UCSD-AML1 (cell line): ENCODE data around the gene GMDS.

ENCODE experiments used
- DNase-seq: peaks from one replicate; lab custom pipeline; 2025; ENCODE audit not compliant: unreplicated experiment; lab: John Stamatoyannopoulos, UW

The GMDS gene

GRCh38 chr6:2209226-2209809 lies 36.1 kb downstream of the GMDS start:
- DNase-seq: peak; percentile 23

GRCh38 chr6:2208468-2208867 lies 36.9 kb downstream of the GMDS start:
- no peak for DNase-seq

- no peak for DNase-seq
Observed at GRCh38 chr6:2205396-2205795, 40.0 kb downstream of the GMDS start.

- no peak for DNase-seq
Observed at GRCh38 chr6:2204272-2204671, 41.1 kb downstream of the GMDS start.

DNA sequence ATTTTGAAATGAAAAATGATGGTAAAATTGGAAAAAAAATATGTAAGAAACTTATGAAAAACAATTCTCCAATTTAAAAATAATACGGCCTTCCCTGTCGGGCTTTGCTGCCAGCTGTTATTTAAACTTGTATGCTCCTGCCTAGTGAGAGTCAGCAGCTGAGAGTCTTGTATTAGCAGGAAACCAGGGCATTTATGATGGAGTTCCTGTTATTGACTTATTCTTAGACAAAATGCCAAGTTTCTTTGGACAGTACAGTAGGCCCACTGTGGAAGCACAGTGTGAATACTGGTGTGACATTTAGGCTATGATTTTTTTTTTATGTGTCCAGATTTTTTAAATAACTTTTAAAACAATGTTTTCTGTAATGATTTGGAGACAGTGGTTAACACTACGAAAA lies 42.1 kb downstream of the GMDS start:
- DNase-seq: no peak

- DNase-seq: no peak
Observed at GRCh38 chr6:2197984-2198383, 47.4 kb downstream of the GMDS start.

- no peak for DNase-seq
Observed at GRCh38 chr6:2197177-2197671, 48.2 kb downstream of the GMDS start.

DNA sequence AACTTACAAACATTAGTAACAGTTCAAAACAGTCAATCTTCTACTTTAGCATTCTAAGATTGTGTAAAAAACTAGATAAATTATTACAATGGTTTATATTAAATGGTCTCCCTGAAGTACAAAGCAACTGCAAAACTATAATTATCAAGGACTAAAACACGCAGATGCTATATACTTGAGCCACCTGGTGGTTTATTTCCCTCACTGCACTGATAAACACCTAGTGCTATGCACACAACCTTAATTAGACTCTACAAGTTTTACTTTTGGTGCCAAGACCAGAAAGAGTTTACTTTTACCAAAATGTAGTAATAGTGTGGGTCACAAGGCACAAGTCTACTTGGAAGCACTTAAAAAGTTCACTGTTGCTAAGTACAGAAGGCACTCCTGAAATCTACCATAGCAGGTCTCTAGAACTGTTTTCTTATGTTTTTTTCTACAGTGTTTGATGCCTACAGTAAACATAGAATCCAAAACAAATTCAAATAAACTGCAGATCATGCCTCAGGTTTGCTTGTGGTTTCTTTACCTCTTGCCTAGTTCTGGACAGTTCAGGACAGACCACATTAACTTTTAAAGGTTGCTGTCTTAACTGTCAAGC lies 49.2 kb downstream of the GMDS start:
- no peak for DNase-seq

- DNase-seq: no peak
Observed at GRCh38 chr6:2194643-2195042, 50.8 kb downstream of the GMDS start.

- no peak for DNase-seq
Observed at GRCh38 chr6:2193931-2194330, 51.5 kb downstream of the GMDS start.

DNA sequence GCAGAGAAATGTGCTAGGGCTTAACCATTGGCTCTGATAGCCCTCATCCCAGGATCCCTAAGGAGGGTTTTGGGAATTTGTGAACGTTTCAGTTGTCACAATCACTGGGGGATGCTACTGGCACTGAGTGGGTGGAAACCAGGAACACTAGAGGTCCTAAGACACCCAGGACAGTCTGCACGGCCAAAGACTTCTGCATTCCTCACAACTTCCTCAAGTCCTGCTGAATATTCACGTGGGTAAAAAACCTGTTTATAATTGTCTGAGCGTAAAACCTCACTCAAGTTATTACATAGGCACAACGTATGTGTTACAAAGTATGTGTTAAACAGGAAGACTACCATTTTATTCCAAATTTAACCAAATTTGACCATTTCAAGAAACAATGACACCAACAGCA lies 52.4 kb downstream of the GMDS start:
- no peak for DNase-seq

- DNase-seq: no peak
Observed at GRCh38 chr6:2191390-2191740, 54.0 kb downstream of the GMDS start.

DNA sequence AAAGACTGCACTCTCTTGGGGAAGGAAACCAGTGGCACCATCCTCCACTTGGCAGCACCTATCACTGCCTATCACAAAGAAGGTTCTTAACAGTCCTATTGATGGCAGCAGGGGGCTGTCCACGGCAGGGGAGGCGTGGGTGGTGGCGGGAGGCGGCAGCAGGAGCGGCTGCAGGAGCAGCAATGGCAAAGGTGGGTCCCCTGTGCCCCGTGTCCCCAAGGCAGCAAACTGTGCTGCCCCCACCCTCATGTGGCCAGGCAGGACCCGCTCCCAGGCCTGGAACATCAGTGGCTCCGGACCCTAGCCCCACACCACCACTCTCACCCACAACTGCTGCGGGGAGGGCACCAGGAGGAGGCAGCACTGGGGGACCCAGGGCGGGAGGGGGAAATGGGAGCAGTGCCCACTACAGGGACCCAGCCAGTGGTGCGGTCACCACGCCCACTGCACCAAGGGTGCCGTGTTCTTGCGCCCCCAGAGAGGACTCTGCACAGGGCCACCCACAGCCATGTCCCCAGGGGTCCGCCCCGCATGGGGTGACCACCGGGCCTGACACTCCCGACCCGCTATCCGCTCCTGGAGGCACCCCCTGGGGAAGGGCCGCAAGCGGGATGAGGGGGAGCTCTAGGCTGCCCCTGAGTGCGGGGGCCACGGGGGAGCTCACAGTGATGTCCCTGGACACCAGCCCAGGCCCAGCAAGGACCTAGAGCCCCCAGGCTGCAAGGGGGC lies 54.6 kb downstream of the GMDS start:
- DNase-seq: no peak

- DNase-seq: no peak
Observed at GRCh38 chr6:2188856-2189384, 56.5 kb downstream of the GMDS start.

DNA sequence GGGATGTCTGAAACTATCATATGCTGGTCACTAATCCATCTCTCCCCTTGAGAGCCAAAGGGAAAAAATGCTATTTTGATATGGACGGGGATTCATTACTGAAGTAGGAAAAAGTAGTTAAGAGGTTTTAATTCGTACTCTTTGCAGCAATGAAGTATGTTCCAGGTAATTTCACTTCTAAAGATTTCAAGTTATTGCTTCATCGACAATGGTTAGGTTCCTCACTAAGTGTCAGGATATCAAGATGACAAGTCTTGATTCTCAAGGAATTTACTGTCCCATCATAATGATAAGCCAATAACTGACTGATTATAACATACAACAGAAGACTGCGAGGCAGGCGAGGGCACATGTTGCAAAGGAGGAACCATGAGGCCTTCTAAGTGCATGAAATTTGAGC lies 57.0 kb downstream of the GMDS start:
- DNase-seq: no peak

GRCh38 chr6:2187826-2188225 lies 57.6 kb downstream of the GMDS start:
- DNase-seq: no peak

DNA sequence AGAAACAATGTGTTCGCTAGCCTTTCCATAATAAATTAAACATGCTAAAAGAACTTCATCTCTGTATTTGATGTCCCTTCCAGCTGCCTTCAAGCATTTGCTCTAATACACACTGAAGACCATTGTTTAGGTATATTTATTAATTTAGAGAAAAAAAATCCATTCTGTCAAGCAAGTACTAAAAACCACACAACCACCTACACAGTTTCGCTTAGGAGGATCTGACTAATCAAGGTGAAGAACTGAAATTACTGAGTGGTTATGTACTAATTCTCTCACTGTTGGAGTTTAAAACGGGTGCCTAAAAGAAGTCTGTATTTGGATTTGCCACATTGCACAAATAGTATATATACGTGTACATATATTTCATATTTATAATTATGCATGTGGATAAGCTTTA lies 58.9 kb downstream of the GMDS start:
- no peak for DNase-seq

GRCh38 chr6:2185466-2185865 lies 59.9 kb downstream of the GMDS start:
- DNase-seq: no peak

GRCh38 chr6:2184700-2185455 lies 60.5 kb downstream of the GMDS start:
- DNase-seq: no peak

- DNase-seq: no peak
Observed at GRCh38 chr6:2183752-2184151, 61.7 kb downstream of the GMDS start.

- DNase-seq: no peak
Observed at GRCh38 chr6:2183246-2183645, 62.2 kb downstream of the GMDS start.

- DNase-seq: no peak
Observed at GRCh38 chr6:2182251-2182650, 63.2 kb downstream of the GMDS start.
